IMR-90 (cell line): ENCODE data around the gene TBC1D16. TPM values are rescaled to one million over a fixed set of nuclear protein-coding genes. Genes with fewer than 3 reads are reported as not detected.

Source experiments
- ATAC-seq: fragments of 200-7000 bp; cut with Tn5 transposase; 2 replicates; pipeline ENCODE4 v1.9.1; 2020; ENCODE audit warnings: low read depth, mild to moderate bottlenecking, moderate library complexity
- BruUV-seq: library from RNA; stranded (reverse); fragments of 400-500 nt; replicated peaks from 2 replicates; lab custom pipeline; 2021; lab: Mats Ljungman, UMichigan
- CTCF ChIA-PET: fragments of 300-600 bp; formaldehyde crosslinking; extraction: SDS; loops from one replicate; lab custom pipeline; 2021; ENCODE audit warnings: antibody characterized with exemption; lab: Yijun Ruan, JAX
- POLR2A ChIA-PET: fragments of 300-600 bp; sonication (Branson Sonifier 250); formaldehyde crosslinking; loops from one replicate; lab custom pipeline; 2022; ENCODE audit warnings: antibody characterized with exemption; ENCODE audit not compliant: unreplicated experiment; lab: Charles Lee
- DNase-seq: peaks from one replicate; pipeline ENCODE4 v3.0.0; 2013
- H2AFZ ChIP-seq: replicated peaks from 2 replicates; pipeline ENCODE3; 2013; ENCODE audit warnings: low read length, mild to moderate bottlenecking; ENCODE audit not compliant: poor library complexity
- H2AK5ac ChIP-seq: 2 replicates; pipeline ENCODE4 v1.6.1; 2013; ENCODE audit warnings: low read depth, low read length, inconsistent platforms
- H2AK9ac ChIP-seq: replicated peaks from 2 replicates; pipeline ENCODE3; 2013; ENCODE audit warnings: mild to moderate bottlenecking, low read depth, low read length, moderate library complexity; ENCODE audit not compliant: poor library complexity
- H2BK120ac ChIP-seq: 2 replicates; pipeline ENCODE4 v1.6.1; 2013; ENCODE audit warnings: low read depth, low read length, inconsistent platforms
- H2BK15ac ChIP-seq: 3 replicates; pipeline ENCODE4 v1.6.1; 2013; ENCODE audit warnings: low read depth, low read length, inconsistent platforms
- H2BK20ac ChIP-seq: 2 replicates; pipeline ENCODE4 v1.6.1; 2013; ENCODE audit warnings: low read depth, mild to moderate bottlenecking, inconsistent platforms, low read length, moderate library complexity
- H2BK5ac ChIP-seq: 2 replicates; pipeline ENCODE4 v1.6.1; 2013; ENCODE audit warnings: mild to moderate bottlenecking, low read depth, low read length, inconsistent platforms; ENCODE audit not compliant: poor library complexity, severe bottlenecking
- H3K14ac ChIP-seq: replicated peaks from 2 replicates; pipeline ENCODE4 v1.6.1; 2013; ENCODE audit warnings: low read depth, low read length, inconsistent platforms
- H3K18ac ChIP-seq: 2 replicates; pipeline ENCODE4 v1.6.1; 2013; ENCODE audit warnings: low read depth, low read length, control low read depth
- H3K23ac ChIP-seq: 2 replicates; pipeline ENCODE4 v1.6.1; 2013; ENCODE audit warnings: low read depth, low read length, inconsistent platforms
- H3K27ac ChIP-seq: 2 replicates; pipeline ENCODE4 v1.5.1; 2013; ENCODE audit warnings: mild to moderate bottlenecking, control low read depth, low read length; ENCODE audit not compliant: insufficient read depth
- H3K27me3 ChIP-seq: 2 replicates; pipeline ENCODE4 v1.6.1; 2013; ENCODE audit warnings: low read length; ENCODE audit not compliant: control insufficient read depth, insufficient read depth
- H3K36me3 ChIP-seq: 2 replicates; pipeline ENCODE4 v1.6.1; 2013; ENCODE audit warnings: low read length, mixed read lengths; ENCODE audit not compliant: control insufficient read depth, insufficient read depth
- H3K4ac ChIP-seq: 2 replicates; pipeline ENCODE4 v1.6.1; 2013; ENCODE audit warnings: low read depth, low read length, inconsistent platforms
- H3K4me1 ChIP-seq: 2 replicates; pipeline ENCODE4 v1.6.1; 2013; ENCODE audit warnings: low read length, mixed read lengths; ENCODE audit not compliant: control insufficient read depth, insufficient read depth
- H3K4me2 ChIP-seq: 2 replicates; pipeline ENCODE4 v1.6.1; 2013; ENCODE audit warnings: low read depth, mild to moderate bottlenecking, control low read depth, low read length, moderate library complexity
- H3K4me3 ChIP-seq: 2 replicates; pipeline ENCODE4 v1.5.1; 2013; ENCODE audit warnings: low read depth, mild to moderate bottlenecking, control low read depth, low read length, moderate library complexity; ENCODE audit not compliant: insufficient read depth
- H3K56ac ChIP-seq: 2 replicates; pipeline ENCODE4 v1.6.1; 2013; ENCODE audit warnings: low read length, inconsistent platforms; ENCODE audit not compliant: insufficient read depth; ENCODE audit errors: extremely low read depth
- H3K79me1 ChIP-seq, 2 experiments: 2 replicates each; pipeline ENCODE4 v1.6.1; 2013; ENCODE audit warnings: low read length in 2 of 2, inconsistent platforms in 1 of 2, low read depth in 1 of 2
- H3K9ac ChIP-seq: 2 replicates; pipeline ENCODE4 v1.6.1; 2013; ENCODE audit warnings: low read depth, low read length, control low read depth
- H3K9me1 ChIP-seq: 2 replicates; pipeline ENCODE4 v1.6.1; 2013; ENCODE audit warnings: low read length, inconsistent platforms; ENCODE audit not compliant: insufficient read depth
- H3K9me3 ChIP-seq: 2 replicates; pipeline ENCODE4 v1.6.1; 2013; ENCODE audit warnings: low read length; ENCODE audit not compliant: control insufficient read depth, insufficient read depth
- H4K20me1 ChIP-seq: 2 replicates; pipeline ENCODE4 v1.6.1; 2013; ENCODE audit warnings: low read length, inconsistent platforms; ENCODE audit not compliant: insufficient read depth
- H4K5ac ChIP-seq: 2 replicates; pipeline ENCODE4 v1.6.1; 2013; ENCODE audit warnings: mild to moderate bottlenecking, low read depth, low read length, control low read depth
- H4K8ac ChIP-seq, 2 experiments: 2 replicates each; pipeline ENCODE4 v1.6.1; 2013; ENCODE audit warnings: low read depth in 2 of 2, low read length in 2 of 2, control low read depth in 1 of 2, inconsistent platforms in 1 of 2
- H4K91ac ChIP-seq: 2 replicates; pipeline ENCODE4 v1.6.1; 2013; ENCODE audit warnings: low read depth, low read length, inconsistent platforms; ENCODE audit not compliant: insufficient read depth
- BHLHE40 ChIP-seq: fragments of 150-350 bp; IDR thresholded peaks from 2 replicates; pipeline ENCODE4 v1.6.1; 2016; ENCODE audit warnings: mild to moderate bottlenecking, low read depth, low read length
- MXI1 ChIP-seq: IDR thresholded peaks from 2 replicates; pipeline ENCODE4 v1.6.1; 2012; ENCODE audit warnings: low read depth, mild to moderate bottlenecking, low read length, moderate library complexity, borderline replicate concordance
- POLR2A ChIP-seq: IDR thresholded peaks from 2 replicates; pipeline ENCODE4 v1.6.1; 2012; ENCODE audit warnings: mild to moderate bottlenecking, low read depth, low read length
- RAD21 ChIP-seq: IDR thresholded peaks from 2 replicates; pipeline ENCODE4 v1.6.1; 2012; ENCODE audit warnings: low read length, improper control_type of control experiment
- RFX5 ChIP-seq: IDR thresholded peaks from 2 replicates; pipeline ENCODE4 v1.8.0; 2012; ENCODE audit warnings: low read depth, mild to moderate bottlenecking, low read length, moderate library complexity
- SMC3 ChIP-seq: fragments of 150-350 bp; IDR thresholded peaks from 2 replicates; pipeline ENCODE4 v1.6.1; 2016; ENCODE audit warnings: low read depth, mild to moderate bottlenecking, antibody characterized with exemption, low read length, moderate library complexity
- USF2 ChIP-seq: fragments of 150-350 bp; IDR thresholded peaks from 2 replicates; pipeline ENCODE4 v1.6.1; 2017; ENCODE audit warnings: mild to moderate bottlenecking, antibody characterized with exemption, low read length, low read depth
- WGBS, 2 experiments: methylation state at CpG; one replicate each; pipeline versions ENCODE4 v1.1.5 to v1.1.7; 2013; ENCODE audit warnings: missing lambda C conversion rate in 2 of 2; ENCODE audit not compliant: insufficient read length in 1 of 2; ENCODE audit errors: extremely low coverage in 2 of 2; 5-methylcytosine and 5-hydroxymethylcytosine counted together
- dilution Hi-C: fragments of 300-500 bp; cut with HindIII; formaldehyde crosslinking; loops from one replicate; pipeline ENCODE4 v1.14.3; 2018; ENCODE audit warnings: low sequenced_read_pairs; ENCODE audit not compliant: unreplicated experiment
- in situ Hi-C: fragments of 300-500 bp; cut with MboI; formaldehyde crosslinking; loops from 3 replicates; pipeline ENCODE4 v1.14.3; 2019; ENCODE audit warnings: low sequenced_read_pairs, inconsistent platforms, mixed read lengths
- intact Hi-C: fragments of 100-400 bp; cut with micrococcal nuclease; formaldehyde crosslinking; loops from 2 replicates; pipeline ENCODE4 v1.10.0; 2022
- polyA plus RNA-seq, 3 experiments: library from polyadenylated mRNA; depleted of rRNA; stranded (reverse); fragments of >200 nt; gene quantifications; 2 replicates each; pipeline ENCODE4 v1.2.3, GENCODE V29; 2012; ENCODE audit warnings: low replicate concordance in 1 of 3
- total RNA-seq: library from RNA; depleted of rRNA; stranded (reverse); fragments of >200 nt; gene quantifications from 2 replicates; pipeline ENCODE4 v1.2.3, GENCODE V29; 2012

TBC1D16 gene
- total and polyA plus RNA-seq, 2 of the 4 experiments (the other 2 are of a cell fraction): 10.1 to 16.7 TPM

- Histone ChIP-seq H2AK5ac (no peak overlapping the region), H3K56ac (no peak overlapping the region), H4K91ac (no peak overlapping the region), H3K27me3 (peaks cover 48% of the 10 kb centered on the region), H3K27ac (no peak overlapping the region), H3K9me3 (peaks cover 5% of the 10 kb centered on the region; the same call in 1 of the 2 replicates), H4K5ac (no peak overlapping the region), H4K20me1 (no peaks in the 10 kb centered on the region), H3K4ac (no peak overlapping the region), H2BK20ac (no peak overlapping the region), H2BK15ac (no peak overlapping the region), H3K4me1 (no peaks in the 10 kb centered on the region), H3K9me1 (no peaks in the 10 kb centered on the region), H3K79me1 (no peaks in the 10 kb centered on the region), H3K36me3 (no peaks in the 10 kb centered on the region), H3K4me3 (no peak overlapping the region), H2BK5ac (no peak overlapping the region), H3K18ac (no peak overlapping the region), H3K14ac (no peak overlapping the region), H3K4me2 (no peak overlapping the region), H3K23ac (no peak overlapping the region), H4K8ac (no peak overlapping the region), H2AFZ (no peak overlapping the region), H2AK9ac (no peak overlapping the region), H2BK120ac (no peak overlapping the region), H3K9ac (no peak overlapping the region)
- WGBS, 2 experiments: 29% methylated on average over 6 of the region's 8 CpGs; no CpG with 5 or more reads in 1 of the 2 experiments
- POLR2A ChIA-PET: no interaction called here
- no peak for DNase-seq
- ATAC-seq: no peak
- no TSS peak for BruUV-seq
- in situ Hi-C loops (no loop called here), dilution Hi-C loops (no loop called here), intact Hi-C loops (loop anchor here (10.0 kb wide), 1 partner anchor 51 kb away; no protein-coding TSS in a partner anchor)
- CTCF ChIA-PET: no interaction called here
- TF ChIP-seq POLR2A (no peak), RAD21 (no peak), USF2 (no peak), BHLHE40 (no peak), SMC3 (no peak), RFX5 (no peak), MXI1 (no peak)
These were observed 129.8 kb downstream of the TBC1D16 start for GRCh38 chr17:79905832-79906231.
